ENCODE measurements around the gene CHST6.

GRCh38 chr16:75482434-75483205 is 12.6 kb downstream of the CHST6 start:
- TF ChIP-seq CTCF (IDR thresholded peaks at IDR 0.05) (no peak), POLR2A (IDR thresholded peaks at IDR 0.05) (no peak)
